ENCODE data around the gene CNGB1.

DNA sequence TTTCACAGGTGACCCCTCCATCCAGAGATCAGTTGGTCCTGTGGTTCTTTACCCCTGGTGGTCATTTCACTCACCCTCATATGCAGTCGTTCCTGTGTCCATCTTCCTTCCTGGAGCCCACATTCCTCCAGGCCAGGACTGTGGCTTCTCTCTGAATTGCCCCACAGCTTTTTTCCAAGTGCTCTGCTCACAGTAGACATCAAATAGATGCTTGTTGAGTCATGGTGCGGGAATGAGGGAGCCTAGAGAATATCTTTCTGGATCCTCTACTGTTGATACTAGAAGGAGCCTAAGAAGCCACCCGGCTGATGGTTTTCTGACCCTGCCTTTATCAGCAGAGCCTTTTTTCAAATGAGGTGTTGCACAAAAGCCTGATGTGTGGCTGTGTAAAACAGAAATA, 40.7 kb upstream of the CNGB1 start:
- TF ChIP-seq, protein P1, sequence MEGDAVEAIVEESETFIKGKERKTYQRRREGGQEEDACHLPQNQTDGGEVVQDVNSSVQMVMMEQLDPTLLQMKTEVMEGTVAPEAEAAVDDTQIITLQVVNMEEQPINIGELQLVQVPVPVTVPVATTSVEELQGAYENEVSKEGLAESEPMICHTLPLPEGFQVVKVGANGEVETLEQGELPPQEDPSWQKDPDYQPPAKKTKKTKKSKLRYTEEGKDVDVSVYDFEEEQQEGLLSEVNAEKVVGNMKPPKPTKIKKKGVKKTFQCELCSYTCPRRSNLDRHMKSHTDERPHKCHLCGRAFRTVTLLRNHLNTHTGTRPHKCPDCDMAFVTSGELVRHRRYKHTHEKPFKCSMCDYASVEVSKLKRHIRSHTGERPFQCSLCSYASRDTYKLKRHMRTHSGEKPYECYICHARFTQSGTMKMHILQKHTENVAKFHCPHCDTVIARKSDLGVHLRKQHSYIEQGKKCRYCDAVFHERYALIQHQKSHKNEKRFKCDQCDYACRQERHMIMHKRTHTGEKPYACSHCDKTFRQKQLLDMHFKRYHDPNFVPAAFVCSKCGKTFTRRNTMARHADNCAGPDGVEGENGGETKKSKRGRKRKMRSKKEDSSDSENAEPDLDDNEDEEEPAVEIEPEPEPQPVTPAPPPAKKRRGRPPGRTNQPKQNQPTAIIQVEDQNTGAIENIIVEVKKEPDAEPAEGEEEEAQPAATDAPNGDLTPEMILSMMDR (conservative IDR thresholded peaks at IDR 0.05; ENCODE audit: low read length) = no peak
- TF ChIP-seq EZH2phosphoT487 (IDR thresholded peaks at IDR 0.05; ENCODE audit: borderline replicate concordance, low read depth, low read length) = no peak

All from OCI-LY7 (cell line).